Colonic mucosa (tissue), 4 donors: ENCODE data around the gene RNF113B. TPM values are rescaled to one million over a fixed set of nuclear protein-coding genes. Genes with fewer than 3 reads are reported as not detected.
A peak's percentile ranks its signal among the peaks of the same experiment; 100 is the strongest.

Source experiments
- DNase-seq: peaks from one replicate; pipeline ENCODE4 v3.0.0-alpha.2; 2020
- H3K27ac ChIP-seq: fragments of 200-600 bp; one replicate; pipeline ENCODE4 v1.8.0; 2021
- H3K27me3 ChIP-seq: fragments of 200-600 bp; one replicate; pipeline ENCODE4 v1.8.0; 2021
- H3K36me3 ChIP-seq: fragments of 200-600 bp; one replicate; pipeline ENCODE4 v1.8.0; 2021
- H3K4me1 ChIP-seq: fragments of 200-600 bp; one replicate; pipeline ENCODE4 v1.8.0; 2021; ENCODE audit warnings: mild to moderate bottlenecking
- H3K4me3 ChIP-seq: fragments of 200-600 bp; one replicate; pipeline ENCODE4 v1.8.0; 2021
- H3K9ac ChIP-seq, 2 donors: one replicate each; pipeline ENCODE4 v1.7.0; 2013; ENCODE audit warnings: control low read depth in 2 of 2, low read depth in 2 of 2, low read length in 2 of 2
- H3K9me3 ChIP-seq: fragments of 200-600 bp; one replicate; pipeline ENCODE4 v1.8.0; 2021
- CTCF ChIP-seq: fragments of 200-600 bp; IDR thresholded peaks from one replicate; pipeline ENCODE4 v1.8.0; 2022; ENCODE audit warnings: antibody characterized with exemption, mild to moderate bottlenecking
- intact Hi-C: fragments of 100-400 bp; cut with DNase I; formaldehyde crosslinking; loops from one replicate; pipeline ENCODE4 v1.14.1; 2022
- total RNA-seq, 2 donors: library from RNA; stranded (reverse); fragmentation: NEBNext Ultra II Directional in 1 of 2; extraction: Animal tissue kit (Norgen Biotek cat#: 25700) in 1 of 2; gene quantifications; one replicate each; pipeline ENCODE4 v1.2.1, GENCODE V29; 2021
- donor health status: healthy.
- donor health status: DM: no; HTN: no; CAD: no.
- donor health status: DM: no; HTN: no; CAD: no.

RNF113B gene
- total RNA-seq, 2 donors from 2014 or later, result not detected

- no peak overlapping the region for H3K27ac ChIP-seq
- no peaks in the 10 kb centered on the region for H3K9me3 ChIP-seq
Measured at GRCh38 chr13:98141509-98142379, 35.3 kb downstream of the RNF113B start.

GRCh38 chr13:98141091-98141490 is 36.0 kb downstream of the RNF113B start:
- Histone ChIP-seq H3K4me1 (no peaks in the 10 kb centered on the region), H3K27me3 (no peaks in the 10 kb centered on the region), H3K4me3 (no peak overlapping the region), H3K36me3 (no peaks in the 10 kb centered on the region), H3K9me3 (no peaks in the 10 kb centered on the region), H3K9ac (no peak overlapping the region), H3K27ac (no peak overlapping the region)
- intact Hi-C loops, result loop anchor here (5.0 to 10.0 kb wide), 2 partner anchors 124 to 291 kb away; no protein-coding TSS in a partner anchor
- no peak for DNase-seq
- TF ChIP-seq CTCF, result no peak

More at GRCh38 chr13:98141509-98142379, 35.3 kb downstream of the RNF113B start:
- no peaks in the 10 kb centered on the region for H3K27me3 ChIP-seq
- no peaks in the 10 kb centered on the region for H3K4me1 ChIP-seq
- intact Hi-C loops, result loop anchor here (5.0 to 10.0 kb wide), 2 partner anchors 123 to 291 kb away; no protein-coding TSS in a partner anchor
- no peaks in the 10 kb centered on the region for H3K36me3 ChIP-seq
- peak overlapping the region; percentile 60 to 75 for H3K9ac ChIP-seq
- DNase-seq, result peak; percentile 27
- H3K4me3 ChIP-seq, result peak overlapping the region; percentile 64
- no peak for TF ChIP-seq CTCF

GRCh38 chr13:98134901-98135300 is 42.2 kb downstream of the RNF113B start:
- intact Hi-C loops, result loop anchor here (10.0 kb wide), 1 partner anchor 280 kb away; no protein-coding TSS in a partner anchor
- Histone ChIP-seq H3K4me3 (no peak overlapping the region), H3K27me3 (no peaks in the 10 kb centered on the region), H3K4me1 (no peaks in the 10 kb centered on the region), H3K9ac (no peak overlapping the region), H3K36me3 (no peaks in the 10 kb centered on the region), H3K27ac (no peak overlapping the region), H3K9me3 (no peaks in the 10 kb centered on the region)
- no peak for TF ChIP-seq CTCF
- no peak for DNase-seq

GRCh38 chr13:98133946-98134345 is 43.1 kb downstream of the RNF113B start:
- Histone ChIP-seq H3K27me3 (no peaks in the 10 kb centered on the region), H3K36me3 (no peaks in the 10 kb centered on the region), H3K4me1 (no peaks in the 10 kb centered on the region), H3K27ac (no peak overlapping the region), H3K9ac (no peak overlapping the region), H3K9me3 (no peaks in the 10 kb centered on the region), H3K4me3 (no peak overlapping the region)
- intact Hi-C loops, result loop anchor here (10.0 kb wide), 1 partner anchor 279 kb away; no protein-coding TSS in a partner anchor
- no peak for TF ChIP-seq CTCF
- DNase-seq, result no peak

- Histone ChIP-seq H3K4me1 (no peaks in the 10 kb centered on the region), H3K27me3 (no peaks in the 10 kb centered on the region), H3K9me3 (no peaks in the 10 kb centered on the region), H3K9ac (no peak overlapping the region), H3K4me3 (no peak overlapping the region), H3K27ac (no peak overlapping the region), H3K36me3 (no peaks in the 10 kb centered on the region)
- intact Hi-C loops, result loop anchor here (10.0 kb wide), 1 partner anchor 94 kb away; no protein-coding TSS in a partner anchor
- TF ChIP-seq CTCF, result no peak
- no peak for DNase-seq
Measured at GRCh38 chr13:98129059-98129746, 47.9 kb downstream of the RNF113B start.
